Right lobe of liver (tissue), 4 donors: Measurements from ENCODE around the gene NLRC5.

Source experiments
- CTCF ChIP-seq, 4 donors: fragments of 200-600 bp in 3 of 4; fragments of 450-650 bp in 1 of 4; IDR thresholded peaks; one replicate each; pipeline versions ENCODE4 v1.5.1 to v1.8.0; 2016 to 2022; ENCODE audit warnings: antibody characterized with exemption in 4 of 4, mild to moderate bottlenecking in 2 of 4
- POLR2A ChIP-seq: fragments of 450-650 bp; IDR thresholded peaks from one replicate; pipeline ENCODE4 v1.6.1; 2017; ENCODE audit warnings: antibody characterized with exemption, mild to moderate bottlenecking
- donor health status: DM: no; HTN: no; CAD: no.
- donor health status: DM: no; HTN: no; CAD: no.
- donor health status: DM: no; HTN: yes; CAD: no.

GRCh38 chr16:57041182-57042156, 52.1 kb downstream of the NLRC5 start:
- TF ChIP-seq CTCF (IDR thresholded peaks at IDR 0.05) (no peak), POLR2A (no peak)
